Ramos (cell line): Measurements from ENCODE around the gene PDE4DIP.
"Not testable (repeated sequence)": the region's sequence is repeated elsewhere in the genome, so short reads cannot be mapped to it uniquely, and the experiment has no call there.

Source experiments
- in situ Hi-C: fragments of 300-500 bp; cut with MboI; formaldehyde crosslinking; loops from one replicate; pipeline ENCODE4 v1.14.3; 2022; ENCODE audit warnings: low sequenced_read_pairs; ENCODE audit not compliant: unreplicated experiment

PDE4DIP gene

DNA sequence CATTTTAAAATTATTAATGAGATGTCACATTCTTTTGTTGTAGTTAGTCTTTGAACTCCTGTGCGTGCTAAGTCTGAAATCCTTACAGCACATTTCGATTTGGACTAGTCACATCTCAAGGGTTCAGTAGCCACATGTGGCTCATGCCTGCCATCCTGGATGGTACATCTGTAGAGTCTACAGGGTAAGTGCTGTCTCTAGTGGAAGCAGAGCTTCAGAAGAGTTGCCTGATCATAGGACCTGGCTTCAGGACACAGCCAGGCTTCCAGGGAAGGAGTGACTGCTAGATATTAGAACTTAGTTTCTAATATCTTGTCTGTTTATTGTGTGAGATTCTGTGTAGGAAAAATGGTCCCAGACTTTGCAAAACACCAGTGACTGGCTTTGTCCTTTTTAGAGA is 72.0 kb downstream of the PDE4DIP start:
- in situ Hi-C loops, result not testable (repeated sequence)

- in situ Hi-C loops, result not testable (repeated sequence)
Measured at GRCh38 chr1:148916695-148917348, 72.6 kb downstream of the PDE4DIP start.

GRCh38 chr1:148918836-148919447 is 74.7 kb downstream of the PDE4DIP start:
- in situ Hi-C loops, result not testable (repeated sequence)

DNA sequence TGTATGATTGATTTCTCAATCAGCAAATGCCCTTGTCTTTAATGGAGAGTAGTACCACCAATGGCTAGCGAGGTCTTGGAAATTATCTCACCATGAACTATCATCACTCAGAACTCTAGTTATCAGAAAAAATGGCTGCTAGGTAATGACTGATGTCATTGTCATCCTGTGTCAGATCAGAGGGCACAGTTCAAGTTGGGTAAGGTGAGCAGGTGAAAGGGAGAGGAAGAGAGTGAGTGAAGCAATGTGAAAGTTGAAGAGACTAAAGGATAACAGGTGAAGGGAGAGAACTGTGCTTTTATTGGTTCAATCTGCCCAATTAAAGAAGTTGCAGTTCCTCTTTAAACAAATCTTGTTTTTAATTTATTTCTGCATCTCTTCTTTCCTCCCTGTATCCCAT is 76.8 kb downstream of the PDE4DIP start:
- in situ Hi-C loops, result not testable (repeated sequence)

DNA sequence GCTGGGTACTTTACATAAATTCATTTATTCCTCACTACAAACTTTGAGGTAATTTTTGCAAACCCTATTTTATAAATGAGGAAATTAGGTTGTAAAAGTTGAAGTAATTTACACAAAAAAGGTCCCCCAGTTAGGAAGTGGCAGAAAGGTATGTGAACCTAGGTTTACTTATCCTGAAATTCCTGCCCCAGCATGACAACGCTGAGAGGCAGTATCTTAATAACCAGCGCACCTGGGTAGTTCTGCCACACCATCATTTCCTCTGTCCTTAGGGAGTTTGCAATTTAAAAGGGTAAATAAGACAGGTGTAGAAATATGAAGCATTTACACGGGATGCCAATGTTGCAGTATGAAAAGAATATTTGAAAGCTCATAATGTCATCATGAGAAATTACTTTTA is 79.6 kb downstream of the PDE4DIP start:
- in situ Hi-C loops, result not testable (repeated sequence)

GRCh38 chr1:148927645-148928044 is 83.4 kb downstream of the PDE4DIP start:
- in situ Hi-C loops, result not testable (repeated sequence)

DNA sequence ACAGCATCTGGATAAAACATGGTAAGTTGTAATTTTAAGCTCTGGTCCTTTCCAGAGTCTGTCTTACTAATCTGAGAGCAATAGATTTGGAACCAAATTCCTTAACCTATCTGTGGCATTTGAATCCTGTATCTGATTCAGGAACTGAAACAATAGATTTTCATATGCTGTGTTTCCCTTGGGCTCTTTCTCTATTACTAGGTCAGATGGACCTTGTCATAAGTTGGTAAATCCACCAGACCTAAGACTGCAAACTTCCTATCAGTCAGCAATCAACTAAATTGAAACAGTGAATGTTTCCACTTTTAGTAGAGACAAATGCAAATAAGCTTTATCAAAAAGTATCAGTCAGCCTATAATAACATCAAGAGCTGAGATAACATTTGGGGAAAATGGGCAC is 85.0 kb downstream of the PDE4DIP start:
- in situ Hi-C loops, result not testable (repeated sequence)

DNA sequence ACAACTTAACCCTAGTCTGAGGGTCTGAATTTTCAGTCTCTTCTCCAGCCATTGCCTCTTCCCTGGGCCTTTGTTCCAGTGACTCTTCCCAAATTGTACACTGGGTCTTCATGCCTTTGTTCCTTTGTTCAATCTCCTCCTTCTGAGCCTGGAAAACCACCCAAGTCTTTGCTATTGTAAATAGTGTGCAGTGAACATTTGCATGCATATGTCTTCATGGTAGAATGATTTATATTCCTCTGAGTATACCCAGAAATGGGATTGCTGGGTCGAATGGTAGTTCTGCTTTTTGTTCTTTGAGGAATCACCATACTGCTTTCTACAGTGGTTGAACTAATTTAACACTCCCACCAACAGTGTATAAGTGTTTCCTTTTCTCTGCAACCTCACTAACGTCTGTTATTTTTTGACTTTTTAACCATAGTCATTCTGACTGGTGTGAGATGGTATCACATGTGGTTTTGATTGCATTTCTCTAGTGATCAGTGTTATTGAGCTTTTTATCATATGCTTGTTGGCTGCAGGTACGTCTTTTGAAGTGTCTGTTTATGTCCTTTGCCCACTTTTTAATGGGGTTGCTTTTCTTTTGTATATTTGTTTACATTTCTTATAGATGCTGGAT is 91.3 kb downstream of the PDE4DIP start:
- in situ Hi-C loops, result not testable (repeated sequence)

DNA sequence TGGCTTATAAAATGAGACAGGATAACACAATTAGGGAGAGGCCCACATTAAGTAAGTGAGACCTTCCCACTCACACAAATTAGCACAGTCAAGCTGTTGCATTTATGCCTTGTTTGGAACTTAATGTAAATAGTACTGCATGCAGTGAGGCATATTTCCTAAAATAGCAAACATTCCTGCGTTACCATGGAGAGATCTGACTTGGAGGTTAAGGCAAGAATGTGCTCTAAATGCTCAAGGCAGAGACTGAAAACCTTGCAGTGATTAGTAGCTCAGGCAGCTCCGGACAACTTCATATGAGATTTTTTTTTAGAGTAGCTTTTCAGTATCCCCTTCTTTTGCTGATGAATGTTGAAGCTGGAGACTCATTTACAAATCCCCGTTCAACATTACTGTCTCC is 98.7 kb downstream of the PDE4DIP start:
- in situ Hi-C loops, result not testable (repeated sequence)

- in situ Hi-C loops, result not testable (repeated sequence)
Measured at GRCh38 chr1:148945130-148945529, 100.9 kb downstream of the PDE4DIP start.

- in situ Hi-C loops, result not testable (repeated sequence)
Measured at GRCh38 chr1:148948768-148949167, 104.5 kb downstream of the PDE4DIP start.

DNA sequence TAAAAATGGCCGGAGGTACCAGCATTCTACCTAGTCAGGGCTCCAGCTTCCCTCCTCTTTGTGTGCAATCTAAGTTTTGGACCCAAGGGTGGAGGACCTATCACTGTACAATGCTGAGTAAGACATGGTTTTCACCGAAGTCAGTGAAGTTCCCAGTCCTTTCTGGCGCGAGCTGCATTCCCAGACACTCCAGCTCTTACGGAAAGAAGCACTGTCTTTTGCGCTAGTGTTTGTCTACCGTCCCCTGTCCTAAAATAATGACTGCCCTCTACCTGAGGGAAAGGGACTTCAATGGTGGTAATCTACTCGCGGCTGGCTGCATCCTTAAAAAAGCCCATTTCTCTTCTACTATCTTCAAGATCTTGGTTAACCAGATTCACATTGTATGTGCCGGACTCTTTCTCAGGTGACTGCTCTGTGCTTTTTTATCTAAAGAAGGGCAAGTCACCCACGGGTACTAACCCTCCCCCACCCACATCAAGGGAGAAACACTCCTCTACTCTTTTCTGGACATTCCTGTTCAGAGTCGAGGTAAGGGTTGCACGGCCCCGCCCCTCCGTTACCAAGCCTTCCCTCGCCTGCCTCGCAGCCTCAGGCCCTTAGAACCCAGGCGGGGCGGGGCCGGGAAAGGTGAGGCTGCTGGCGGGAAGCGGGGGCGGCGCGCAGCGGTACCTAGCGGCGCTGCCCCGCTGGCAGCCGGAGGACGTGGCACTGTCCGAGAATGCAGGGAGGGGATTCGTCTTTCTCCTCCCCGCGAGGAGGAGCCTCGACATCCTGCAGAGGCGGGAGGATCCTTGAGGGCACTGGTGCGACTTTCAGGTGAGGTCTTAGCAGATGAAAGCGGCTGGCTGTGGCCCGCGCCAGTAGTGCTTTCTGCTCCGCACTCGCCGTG is 107.4 kb downstream of the PDE4DIP start:
- in situ Hi-C loops, result not testable (repeated sequence)

- in situ Hi-C loops, result not testable (repeated sequence)
Measured at GRCh38 chr1:148952253-148952937, 108.2 kb downstream of the PDE4DIP start.

DNA sequence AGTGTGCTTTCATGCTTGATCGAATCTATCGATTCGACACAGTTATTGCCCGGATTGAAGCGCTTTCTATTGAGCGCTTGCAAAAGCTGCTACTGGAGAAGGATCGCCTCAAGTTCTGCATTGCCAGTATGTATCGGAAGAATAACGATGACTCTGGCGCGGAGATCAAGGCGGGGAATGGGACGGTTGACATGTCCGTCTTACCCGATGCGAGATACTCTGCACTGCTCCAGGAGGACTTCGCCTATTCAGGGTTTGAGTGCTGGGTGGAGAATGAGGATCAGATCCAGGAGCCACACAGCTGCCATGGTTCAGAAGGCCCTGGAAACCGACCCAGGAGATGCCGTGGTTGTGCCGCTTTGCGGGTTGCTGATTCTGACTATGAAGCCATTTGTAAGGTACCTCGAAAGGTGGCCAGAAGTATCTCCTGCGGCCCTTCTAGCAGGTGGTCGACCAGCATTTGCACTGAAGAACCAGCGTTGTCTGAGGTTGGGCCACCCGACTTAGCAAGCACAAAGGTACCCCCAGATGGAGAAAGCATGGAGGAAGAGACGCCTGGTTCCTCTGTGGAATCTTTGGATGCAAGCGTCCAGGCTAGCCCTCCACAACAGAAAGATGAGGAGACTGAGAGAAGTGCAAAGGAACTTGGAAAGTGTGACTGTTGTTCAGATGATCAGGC is 108.8 kb downstream of the PDE4DIP start:
- in situ Hi-C loops, result not testable (repeated sequence)

GRCh38 chr1:148953730-148954129 is 109.5 kb downstream of the PDE4DIP start:
- in situ Hi-C loops, result not testable (repeated sequence)

DNA sequence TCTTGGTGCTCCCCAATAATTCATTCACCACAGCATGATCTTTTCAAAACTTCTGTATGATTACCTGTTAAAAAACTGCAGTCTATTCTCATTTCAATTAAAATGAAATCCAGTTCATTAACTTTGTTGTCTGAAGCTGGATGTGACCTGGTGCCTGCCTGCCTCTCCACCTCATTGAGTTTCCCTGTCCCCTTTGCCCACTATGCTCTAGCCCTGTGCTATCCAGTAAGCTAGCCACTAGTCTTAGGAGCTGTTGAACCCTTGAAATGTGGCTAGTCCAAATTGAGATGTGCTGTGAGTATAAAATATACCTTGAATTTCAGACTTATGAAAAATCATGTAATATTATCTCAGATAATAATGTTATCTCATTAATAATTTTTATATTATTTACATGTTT is 114.1 kb downstream of the PDE4DIP start:
- in situ Hi-C loops, result not testable (repeated sequence)

DNA sequence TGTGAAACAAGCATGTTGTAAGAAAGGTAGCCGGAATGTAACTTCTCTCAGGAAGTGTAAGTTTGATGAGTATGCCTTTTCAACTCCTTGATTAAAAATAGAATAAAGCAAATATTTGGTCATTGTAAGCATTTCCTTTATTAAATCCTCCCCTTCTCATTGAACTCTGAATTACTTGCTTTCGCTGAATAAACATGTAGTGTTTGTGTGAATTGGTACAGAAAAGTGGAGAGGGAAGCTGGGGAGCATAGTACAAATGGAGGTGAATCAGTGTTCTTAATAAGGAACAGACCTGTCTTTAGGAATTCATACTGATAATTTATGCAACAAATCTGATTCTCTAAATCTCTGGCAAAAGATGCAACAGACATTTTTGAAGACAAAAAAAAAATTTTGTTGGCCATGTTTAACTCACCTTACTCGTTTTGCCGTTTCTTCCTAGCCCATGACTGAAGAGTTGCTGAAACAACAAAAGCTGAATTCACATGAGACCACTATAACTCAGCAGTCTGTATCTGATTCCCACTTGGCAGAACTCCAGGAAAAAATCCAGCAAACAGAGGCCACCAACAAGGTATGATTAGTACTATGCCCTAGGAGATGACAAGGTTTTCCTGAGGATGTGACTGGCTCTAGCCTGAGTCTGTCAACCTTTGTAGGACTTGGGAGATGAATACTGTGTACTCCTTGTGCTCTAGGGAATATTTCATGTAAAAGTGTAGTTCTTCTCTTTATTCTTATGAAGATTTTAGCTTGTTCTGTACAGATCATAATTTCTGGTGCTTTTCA is 116.2 kb downstream of the PDE4DIP start:
- in situ Hi-C loops, result not testable (repeated sequence)

DNA sequence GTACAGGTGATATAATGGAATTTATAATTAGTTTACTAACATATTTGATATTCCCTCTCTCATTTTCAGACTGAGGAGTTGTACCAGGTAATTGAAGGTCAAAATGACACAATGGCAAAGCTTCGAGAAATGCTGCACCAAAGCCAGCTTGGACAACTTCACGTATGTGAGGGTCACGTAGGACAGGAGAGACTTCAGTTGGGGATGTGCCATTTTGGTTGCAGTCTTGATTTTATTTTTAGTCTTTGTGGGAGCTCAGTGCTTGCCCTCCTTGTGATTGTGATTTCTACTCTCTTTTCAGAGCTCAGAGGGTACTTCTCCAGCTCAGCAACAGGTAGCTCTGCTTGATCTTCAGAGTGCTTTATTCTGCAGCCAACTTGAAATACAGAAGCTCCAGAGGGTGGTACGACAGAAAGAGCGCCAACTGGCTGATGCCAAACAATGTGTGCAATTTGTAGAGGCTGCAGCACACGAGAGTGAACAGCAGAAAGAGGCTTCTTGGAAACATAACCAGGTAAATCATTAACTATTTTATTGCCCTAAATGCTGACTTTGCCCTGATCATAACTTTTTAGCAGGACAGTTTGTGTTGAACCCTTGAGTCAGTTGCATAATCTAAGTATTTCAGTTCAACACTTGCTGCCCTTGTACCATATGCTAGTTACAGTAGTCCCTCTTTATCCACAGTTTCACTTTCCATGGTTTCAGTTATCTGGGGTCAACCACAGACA is 118.1 kb downstream of the PDE4DIP start:
- in situ Hi-C loops, result not testable (repeated sequence)
